ENCODE measurements around the gene CCDC187. TPM values are rescaled to one million over a fixed set of nuclear protein-coding genes. Genes with fewer than 3 reads are reported as not detected.

CCDC187 gene
- total RNA-seq, 1 experiment from 2014 or later, result not detected

DNA sequence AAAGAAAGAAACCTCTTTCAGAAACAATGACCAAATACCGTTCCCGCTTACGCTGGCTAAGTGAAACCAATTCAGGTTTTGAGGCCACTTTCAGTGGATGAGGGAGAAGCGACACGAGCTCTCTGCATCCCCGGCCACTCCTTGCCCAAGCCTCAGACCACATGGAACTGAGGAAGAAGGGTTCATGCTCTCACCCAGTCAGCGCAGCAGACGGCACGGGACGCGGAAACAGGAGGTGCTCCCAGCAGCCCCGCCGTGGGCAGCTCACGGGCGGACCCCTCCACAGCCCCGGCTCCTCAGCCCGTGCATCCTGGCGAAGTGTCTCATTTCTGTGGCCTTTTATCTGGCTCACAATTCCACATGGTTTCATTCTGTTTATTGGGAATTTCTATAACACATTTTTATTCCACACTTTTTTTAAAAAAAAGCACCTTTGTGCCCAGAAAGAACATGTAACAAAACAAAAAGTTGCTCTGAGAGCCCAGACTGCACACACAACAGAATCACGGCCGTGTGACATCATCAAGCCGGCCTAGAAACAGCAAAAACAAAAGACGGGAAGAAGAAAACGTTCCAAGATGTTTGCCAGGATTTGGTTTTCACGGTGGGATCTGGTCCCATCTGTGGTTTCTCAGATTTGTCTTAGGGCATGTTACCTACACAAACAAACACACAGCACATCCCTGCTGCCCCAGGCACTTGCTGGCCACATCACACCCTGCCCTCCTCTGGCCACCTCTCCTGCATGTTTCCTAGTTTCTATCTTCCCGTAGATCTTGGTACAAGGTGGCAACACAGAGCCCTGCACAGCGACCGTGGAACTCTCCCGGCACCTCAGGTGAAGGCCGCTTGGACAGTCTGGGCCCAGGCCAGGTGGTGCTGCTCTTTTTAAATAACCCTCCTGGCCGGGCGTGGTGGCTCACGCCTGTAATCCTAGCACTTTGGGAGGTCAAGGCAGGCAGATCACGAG lies 74.5 kb downstream of the CCDC187 start:
- intact Hi-C loops (cut with micrococcal nuclease; ENCODE audit: unreplicated experiment), result loop anchor here (10.0 kb wide), 1 partner anchor 265 kb away; the partner anchor contains the start of gene UBAC1
- H3K36me3 ChIP-seq (ENCODE audit: insufficient read depth, low read length, poor library complexity, severe bottlenecking), result peaks cover 10% of the 10 kb centered on the region
- no peak for DNase-seq (ENCODE audit: low spot score)
- H3K4me3 ChIP-seq (ENCODE audit: low read depth, low read length, poor library complexity, severe bottlenecking), result no peak overlapping the region
- H3K9me3 ChIP-seq (ENCODE audit: low read depth, low read length, poor library complexity, severe bottlenecking), result no peaks in the 10 kb centered on the region
- CTCF ChIA-PET, result no interaction called here
- no peak overlapping the region for H3K27ac ChIP-seq (ENCODE audit: low read depth, low read length, poor library complexity, severe bottlenecking)
- H3K27me3 ChIP-seq (replicated peaks; ENCODE audit: insufficient read depth, low read depth, low read length, poor library complexity), result no peaks in the 10 kb centered on the region
- BruUV-seq (replicated peaks), result no TSS peak
- TF ChIP-seq, protein P1, sequence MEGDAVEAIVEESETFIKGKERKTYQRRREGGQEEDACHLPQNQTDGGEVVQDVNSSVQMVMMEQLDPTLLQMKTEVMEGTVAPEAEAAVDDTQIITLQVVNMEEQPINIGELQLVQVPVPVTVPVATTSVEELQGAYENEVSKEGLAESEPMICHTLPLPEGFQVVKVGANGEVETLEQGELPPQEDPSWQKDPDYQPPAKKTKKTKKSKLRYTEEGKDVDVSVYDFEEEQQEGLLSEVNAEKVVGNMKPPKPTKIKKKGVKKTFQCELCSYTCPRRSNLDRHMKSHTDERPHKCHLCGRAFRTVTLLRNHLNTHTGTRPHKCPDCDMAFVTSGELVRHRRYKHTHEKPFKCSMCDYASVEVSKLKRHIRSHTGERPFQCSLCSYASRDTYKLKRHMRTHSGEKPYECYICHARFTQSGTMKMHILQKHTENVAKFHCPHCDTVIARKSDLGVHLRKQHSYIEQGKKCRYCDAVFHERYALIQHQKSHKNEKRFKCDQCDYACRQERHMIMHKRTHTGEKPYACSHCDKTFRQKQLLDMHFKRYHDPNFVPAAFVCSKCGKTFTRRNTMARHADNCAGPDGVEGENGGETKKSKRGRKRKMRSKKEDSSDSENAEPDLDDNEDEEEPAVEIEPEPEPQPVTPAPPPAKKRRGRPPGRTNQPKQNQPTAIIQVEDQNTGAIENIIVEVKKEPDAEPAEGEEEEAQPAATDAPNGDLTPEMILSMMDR (conservative IDR thresholded peaks at IDR 0.05; ENCODE audit: low read depth, low read length), result no peak
- no peak for TF ChIP-seq EZH2 (IDR thresholded peaks at IDR 0.05; ENCODE audit: borderline replicate concordance, low read depth, low read length, poor library complexity, severe bottlenecking)
- peaks cover 18% of the 10 kb centered on the region for H3K4me1 ChIP-seq (ENCODE audit: insufficient read depth, low read length, poor library complexity, severe bottlenecking)
- POLR2A ChIA-PET (ENCODE audit: low non-redundant PET), result no interaction called here

DNA sequence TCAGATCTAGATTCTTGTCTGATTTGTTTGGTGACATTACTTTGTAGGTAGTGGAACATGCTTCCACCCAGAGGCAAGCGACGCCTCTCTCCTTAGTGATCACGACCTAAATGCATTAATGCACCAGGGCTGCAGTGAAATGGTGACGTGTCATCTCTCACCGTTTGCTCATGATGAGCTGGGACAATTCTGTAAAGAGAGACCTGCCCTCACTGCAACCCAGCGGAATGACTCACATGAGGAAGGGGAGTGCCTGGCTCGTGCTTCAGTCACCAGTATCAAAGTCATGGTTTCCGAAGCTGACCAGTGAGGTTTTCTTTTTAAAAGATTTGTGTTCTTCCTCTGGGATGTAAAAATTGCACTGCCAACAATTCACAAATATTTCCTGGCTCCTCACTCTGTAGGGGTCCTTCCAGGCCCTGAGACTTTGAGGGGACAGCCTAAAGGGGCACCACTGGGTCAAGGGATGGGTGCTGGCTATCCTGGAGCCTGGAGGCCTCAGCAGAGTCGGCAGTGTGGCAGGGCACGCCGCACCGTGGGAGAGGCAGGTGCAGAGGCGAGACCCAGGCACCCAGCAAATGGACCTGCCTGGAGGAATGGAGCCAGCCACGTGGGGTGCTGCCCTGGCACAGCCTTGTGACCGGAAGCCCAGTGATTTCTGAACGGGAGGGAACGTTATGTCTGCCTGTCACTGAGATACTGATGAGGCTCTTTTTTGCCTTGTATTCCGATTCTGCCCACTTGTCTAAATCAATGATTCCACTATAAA lies 75.6 kb downstream of the CCDC187 start:
- H3K9me3 ChIP-seq (ENCODE audit: low read depth, low read length, poor library complexity, severe bottlenecking), result no peaks in the 10 kb centered on the region
- no peak overlapping the region for H3K4me3 ChIP-seq (ENCODE audit: low read depth, low read length, poor library complexity, severe bottlenecking)
- peaks cover 18% of the 10 kb centered on the region for H3K36me3 ChIP-seq (ENCODE audit: insufficient read depth, low read length, poor library complexity, severe bottlenecking)
- intact Hi-C loops (cut with micrococcal nuclease; ENCODE audit: unreplicated experiment), result loop anchor here (10.0 kb wide), 1 partner anchor 263 kb away; the partner anchor contains the start of gene UBAC1
- H3K27me3 ChIP-seq (replicated peaks; ENCODE audit: insufficient read depth, low read depth, low read length, poor library complexity), result no peaks in the 10 kb centered on the region
- no TSS peak for BruUV-seq (replicated peaks)
- CTCF ChIA-PET, result no interaction called here
- POLR2A ChIA-PET (ENCODE audit: low non-redundant PET), result no interaction called here
- H3K4me1 ChIP-seq (ENCODE audit: insufficient read depth, low read length, poor library complexity, severe bottlenecking), result peaks cover 20% of the 10 kb centered on the region
- TF ChIP-seq EZH2 (IDR thresholded peaks at IDR 0.05; ENCODE audit: borderline replicate concordance, low read depth, low read length, poor library complexity, severe bottlenecking), result no peak
- TF ChIP-seq, protein P1 (conservative IDR thresholded peaks at IDR 0.05; ENCODE audit: low read depth, low read length), result no peak
- DNase-seq (ENCODE audit: low spot score), result no peak
- H3K27ac ChIP-seq (ENCODE audit: low read depth, low read length, poor library complexity, severe bottlenecking), result no peak overlapping the region

DNA sequence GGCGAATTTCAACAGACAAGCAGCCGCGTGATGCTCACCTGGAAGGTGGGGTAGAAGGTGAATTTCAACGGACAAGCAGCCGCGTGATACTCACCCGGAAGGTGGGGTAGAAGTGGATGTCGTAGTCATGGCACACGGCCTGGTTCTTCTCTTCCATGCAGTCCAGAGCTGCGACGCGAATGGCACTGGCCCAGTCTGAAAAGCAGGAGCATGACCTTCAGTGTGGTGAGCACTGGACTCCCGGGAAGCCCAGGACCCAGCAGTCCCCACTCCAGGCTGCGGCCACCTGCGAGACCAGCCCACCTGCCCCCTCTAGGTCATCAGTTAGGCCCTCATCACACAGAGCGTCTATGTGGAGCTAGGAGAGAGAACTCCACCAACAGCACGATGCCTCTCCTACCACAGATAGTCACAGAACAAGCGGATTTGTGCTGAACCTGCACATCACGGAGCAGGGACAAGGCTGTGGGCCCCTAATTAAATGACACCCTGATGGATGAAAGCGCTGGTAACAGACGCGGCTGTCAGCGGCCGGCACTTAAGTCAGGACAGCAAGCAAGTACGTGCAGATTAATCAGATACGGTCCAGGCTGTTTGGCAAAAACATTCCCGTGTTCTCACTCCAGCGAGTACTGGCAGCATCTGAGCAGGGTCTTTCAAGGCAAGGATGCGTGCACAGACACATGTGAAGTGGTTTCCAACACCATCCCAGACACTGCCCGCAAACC lies 77.0 kb downstream of the CCDC187 start:
- peaks cover 20% of the 10 kb centered on the region for H3K4me1 ChIP-seq (ENCODE audit: insufficient read depth, low read length, poor library complexity, severe bottlenecking)
- no peak overlapping the region for H3K27ac ChIP-seq (ENCODE audit: low read depth, low read length, poor library complexity, severe bottlenecking)
- no peaks in the 10 kb centered on the region for H3K9me3 ChIP-seq (ENCODE audit: low read depth, low read length, poor library complexity, severe bottlenecking)
- BruUV-seq (replicated peaks), result no TSS peak
- peaks cover 18% of the 10 kb centered on the region for H3K36me3 ChIP-seq (ENCODE audit: insufficient read depth, low read length, poor library complexity, severe bottlenecking)
- no peak overlapping the region for H3K4me3 ChIP-seq (ENCODE audit: low read depth, low read length, poor library complexity, severe bottlenecking)
- no peak for DNase-seq (ENCODE audit: low spot score)
- POLR2A ChIA-PET (ENCODE audit: low non-redundant PET), result no interaction called here
- intact Hi-C loops (cut with micrococcal nuclease; ENCODE audit: unreplicated experiment), result loop anchor here (10.0 kb wide), 1 partner anchor 262 kb away; the partner anchor contains the start of gene UBAC1
- CTCF ChIA-PET, result interaction anchor here (0.7 kb wide), 1 partner anchor 1897 kb away, joined by 3 read pairs; no protein-coding TSS in a partner anchor
- no peaks in the 10 kb centered on the region for H3K27me3 ChIP-seq (replicated peaks; ENCODE audit: insufficient read depth, low read depth, low read length, poor library complexity)
- TF ChIP-seq, protein P1 (conservative IDR thresholded peaks at IDR 0.05; ENCODE audit: low read depth, low read length), result no peak
- TF ChIP-seq EZH2 (IDR thresholded peaks at IDR 0.05; ENCODE audit: borderline replicate concordance, low read depth, low read length, poor library complexity, severe bottlenecking), result no peak
